RWPE2 (cell line): ENCODE results near the gene FBXL17.

Source experiments
- ATAC-seq: fragments of 200-7000 bp; cut with Tn5 transposase; 3 replicates; pipeline ENCODE4 v1.9.1; 2021; ENCODE audit warnings: low read depth
- DNase-seq: peaks from one replicate; pipeline ENCODE4 v3.0.0-alpha.2; 2020; ENCODE audit warnings: low spot score
- H3K27ac ChIP-seq: fragments of 450-650 bp; 2 replicates; pipeline ENCODE4 v1.5.1; 2017; ENCODE audit warnings: mild to moderate bottlenecking; ENCODE audit not compliant: poor library complexity, severe bottlenecking
- H3K27me3 ChIP-seq: fragments of 250-450 bp; sonication (Bioruptor Pico); 2 replicates; pipeline ENCODE4 v1.5.1; 2021; ENCODE audit warnings: mild to moderate bottlenecking, moderate library complexity; ENCODE audit not compliant: insufficient read depth, poor library complexity, severe bottlenecking
- H3K36me3 ChIP-seq: fragments of 250-450 bp; sonication (Bioruptor Pico); 2 replicates; pipeline ENCODE4 v1.5.1; 2020; ENCODE audit warnings: low read depth, mild to moderate bottlenecking, moderate library complexity
- H3K4me1 ChIP-seq: fragments of 250-450 bp; sonication (Bioruptor Pico); 2 replicates; pipeline ENCODE4 v1.5.1; 2021; ENCODE audit warnings: mild to moderate bottlenecking, moderate library complexity; ENCODE audit not compliant: insufficient read depth, poor library complexity, severe bottlenecking
- H3K4me3 ChIP-seq: fragments of 250-450 bp; sonication (Bioruptor Pico); 2 replicates; pipeline ENCODE4 v1.5.1; 2021; ENCODE audit warnings: mild to moderate bottlenecking, moderate library complexity; ENCODE audit not compliant: severe bottlenecking
- H3K9me3 ChIP-seq: fragments of 250-450 bp; sonication (Bioruptor Pico); 2 replicates; pipeline ENCODE4 v1.5.1; 2021; ENCODE audit warnings: mild to moderate bottlenecking, moderate library complexity; ENCODE audit not compliant: severe bottlenecking
- TF ChIP-seq, protein P1 (sequence below): fragments of 450-650 bp; IDR thresholded peaks from one replicate; pipeline ENCODE4 v1.5.1; 2017; ENCODE audit warnings: mild to moderate bottlenecking, moderate library complexity; ENCODE audit not compliant: poor library complexity, severe bottlenecking

Gene FBXL17

DNA sequence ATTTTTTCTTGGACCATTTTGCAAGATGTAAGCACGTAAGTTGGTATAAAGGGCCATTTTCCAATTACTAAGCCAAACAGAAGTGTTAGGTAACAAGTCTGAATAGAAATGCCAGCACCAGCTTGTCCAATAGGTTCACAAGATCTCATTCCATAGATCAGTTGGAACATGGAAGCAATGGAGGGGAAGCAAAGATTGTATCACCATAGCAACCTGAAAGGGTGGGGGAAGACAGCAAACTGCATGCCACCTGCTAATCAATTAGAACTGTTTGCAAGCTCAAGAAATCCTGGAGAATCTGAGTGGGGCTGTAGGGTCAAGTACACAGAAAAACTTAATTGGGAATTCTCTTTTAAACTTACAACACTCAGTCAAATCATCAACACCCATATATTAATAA, 446.3 kb downstream of the FBXL17 start:
- H3K27me3 ChIP-seq = no peaks in the 10 kb centered on the region
- ATAC-seq (no peak), DNase-seq (no peak)
- TF ChIP-seq, protein P1, sequence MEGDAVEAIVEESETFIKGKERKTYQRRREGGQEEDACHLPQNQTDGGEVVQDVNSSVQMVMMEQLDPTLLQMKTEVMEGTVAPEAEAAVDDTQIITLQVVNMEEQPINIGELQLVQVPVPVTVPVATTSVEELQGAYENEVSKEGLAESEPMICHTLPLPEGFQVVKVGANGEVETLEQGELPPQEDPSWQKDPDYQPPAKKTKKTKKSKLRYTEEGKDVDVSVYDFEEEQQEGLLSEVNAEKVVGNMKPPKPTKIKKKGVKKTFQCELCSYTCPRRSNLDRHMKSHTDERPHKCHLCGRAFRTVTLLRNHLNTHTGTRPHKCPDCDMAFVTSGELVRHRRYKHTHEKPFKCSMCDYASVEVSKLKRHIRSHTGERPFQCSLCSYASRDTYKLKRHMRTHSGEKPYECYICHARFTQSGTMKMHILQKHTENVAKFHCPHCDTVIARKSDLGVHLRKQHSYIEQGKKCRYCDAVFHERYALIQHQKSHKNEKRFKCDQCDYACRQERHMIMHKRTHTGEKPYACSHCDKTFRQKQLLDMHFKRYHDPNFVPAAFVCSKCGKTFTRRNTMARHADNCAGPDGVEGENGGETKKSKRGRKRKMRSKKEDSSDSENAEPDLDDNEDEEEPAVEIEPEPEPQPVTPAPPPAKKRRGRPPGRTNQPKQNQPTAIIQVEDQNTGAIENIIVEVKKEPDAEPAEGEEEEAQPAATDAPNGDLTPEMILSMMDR = no peak
- H3K4me3 ChIP-seq = no peak overlapping the region
- H3K36me3 ChIP-seq = no peaks in the 10 kb centered on the region
- no peak overlapping the region for H3K27ac ChIP-seq
- H3K9me3 ChIP-seq = no peaks in the 10 kb centered on the region
- no peaks in the 10 kb centered on the region for H3K4me1 ChIP-seq

DNA sequence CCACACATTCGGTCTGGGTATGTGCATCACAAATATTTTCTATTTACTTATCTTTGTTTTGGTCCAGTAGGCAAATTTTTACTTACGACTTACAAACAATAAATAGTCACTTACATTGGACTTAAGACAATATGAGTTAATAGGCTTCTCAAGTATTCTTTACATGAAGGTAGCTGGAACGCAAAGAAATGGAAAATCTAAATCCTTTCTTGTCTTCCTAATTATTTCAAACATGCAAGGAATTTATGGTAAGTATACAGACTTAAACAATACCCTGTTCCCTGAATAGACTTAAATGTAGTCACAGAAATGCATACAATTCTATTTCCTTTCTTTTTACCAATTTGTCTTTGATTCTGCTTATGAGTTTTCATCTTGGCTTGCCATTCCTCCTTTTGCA, 448.6 kb downstream of the FBXL17 start:
- TF ChIP-seq, protein P1 = no peak
- ATAC-seq (no peak), DNase-seq (no peak)
- Histone ChIP-seq H3K27ac (no peak overlapping the region), H3K36me3 (no peaks in the 10 kb centered on the region), H3K9me3 (no peaks in the 10 kb centered on the region), H3K27me3 (no peaks in the 10 kb centered on the region), H3K4me3 (no peak overlapping the region), H3K4me1 (no peaks in the 10 kb centered on the region)

DNA sequence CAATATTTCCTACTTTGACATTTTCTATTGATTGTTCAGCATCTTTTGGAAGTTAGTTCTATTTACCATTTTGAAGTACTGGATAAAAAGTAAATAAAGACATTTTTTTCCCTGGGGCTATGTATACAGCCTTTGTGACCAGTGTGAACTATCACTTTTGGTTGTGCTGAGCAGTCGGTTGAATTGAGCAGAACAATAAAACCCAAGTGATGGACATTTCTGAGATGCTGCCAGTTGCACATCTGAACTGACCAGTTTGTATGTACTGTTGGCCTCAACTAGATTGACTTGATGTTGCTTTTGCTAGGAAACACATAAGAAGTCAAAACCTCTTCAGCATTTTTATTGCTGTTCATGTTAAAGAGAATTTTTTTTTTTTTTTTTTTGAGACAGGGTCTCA, 451.0 kb downstream of the FBXL17 start:
- H3K4me1 ChIP-seq = no peaks in the 10 kb centered on the region
- DNase-seq (no peak), ATAC-seq (no peak)
- no peaks in the 10 kb centered on the region for H3K9me3 ChIP-seq
- no peaks in the 10 kb centered on the region for H3K36me3 ChIP-seq
- H3K4me3 ChIP-seq = no peak overlapping the region
- no peaks in the 10 kb centered on the region for H3K27me3 ChIP-seq
- no peak overlapping the region for H3K27ac ChIP-seq
- TF ChIP-seq, protein P1 = no peak

DNA sequence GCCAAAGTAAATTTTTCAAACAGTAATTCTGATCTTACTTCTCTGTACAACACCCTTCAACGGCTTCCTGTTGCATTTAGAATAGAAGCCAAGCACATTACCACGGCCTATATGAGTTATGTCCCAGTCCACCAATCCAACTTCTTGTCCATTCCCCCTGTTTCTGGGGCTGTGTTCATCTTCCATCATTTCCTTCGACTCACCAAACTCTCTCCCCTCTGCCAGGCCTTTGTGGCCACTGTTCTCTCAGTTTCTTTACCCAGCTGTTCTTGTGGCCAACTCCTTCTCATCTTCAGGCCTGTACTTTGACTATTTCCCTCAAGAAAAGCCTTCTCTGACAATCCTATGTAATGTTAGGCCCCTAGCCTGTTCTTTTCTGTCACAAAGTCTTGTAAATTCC, 451.8 kb downstream of the FBXL17 start:
- DNase-seq (no peak), ATAC-seq (no peak)
- no peak overlapping the region for H3K4me3 ChIP-seq
- no peaks in the 10 kb centered on the region for H3K36me3 ChIP-seq
- TF ChIP-seq, protein P1 = no peak
- H3K27ac ChIP-seq = no peak overlapping the region
- no peaks in the 10 kb centered on the region for H3K27me3 ChIP-seq
- no peaks in the 10 kb centered on the region for H3K4me1 ChIP-seq
- no peaks in the 10 kb centered on the region for H3K9me3 ChIP-seq

DNA sequence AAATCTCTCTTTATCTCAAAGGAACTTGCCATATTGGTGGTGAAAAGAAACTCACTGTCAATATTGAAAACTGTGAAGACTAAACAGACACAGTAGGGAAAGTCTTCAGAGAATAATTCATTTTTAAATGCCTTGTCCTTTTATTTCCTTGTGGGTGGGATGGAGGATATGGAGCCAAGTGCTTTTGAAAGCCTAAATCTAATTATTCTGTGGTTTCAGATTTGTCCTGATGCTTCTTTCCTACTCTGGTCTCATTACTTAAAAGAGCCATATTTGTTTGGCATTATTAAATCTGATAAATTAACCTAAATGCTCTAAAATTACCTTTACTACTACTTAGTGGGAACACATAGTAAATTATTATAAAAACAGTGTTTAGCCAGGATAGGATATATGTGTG, 452.8 kb downstream of the FBXL17 start:
- no peaks in the 10 kb centered on the region for H3K4me1 ChIP-seq
- TF ChIP-seq, protein P1 = no peak
- H3K4me3 ChIP-seq = no peak overlapping the region
- no peak overlapping the region for H3K27ac ChIP-seq
- no peak for ATAC-seq
- H3K36me3 ChIP-seq = no peaks in the 10 kb centered on the region
- H3K27me3 ChIP-seq = no peaks in the 10 kb centered on the region
- DNase-seq = no peak
- no peaks in the 10 kb centered on the region for H3K9me3 ChIP-seq
